GM18907 (cell line): ENCODE results near the gene ICA1.
"Not testable (repeated sequence)": the region's sequence is repeated elsewhere in the genome, so short reads cannot be mapped to it uniquely, and the experiment has no call there.

Source experiments
- ATAC-seq: cut with Tn5 transposase; IDR thresholded peaks from one replicate; pipeline ENCODE4 v1.9.1; 2021; ENCODE audit warnings: mild to moderate bottlenecking, moderate library complexity; ENCODE audit not compliant: unreplicated experiment

Gene ICA1

DNA sequence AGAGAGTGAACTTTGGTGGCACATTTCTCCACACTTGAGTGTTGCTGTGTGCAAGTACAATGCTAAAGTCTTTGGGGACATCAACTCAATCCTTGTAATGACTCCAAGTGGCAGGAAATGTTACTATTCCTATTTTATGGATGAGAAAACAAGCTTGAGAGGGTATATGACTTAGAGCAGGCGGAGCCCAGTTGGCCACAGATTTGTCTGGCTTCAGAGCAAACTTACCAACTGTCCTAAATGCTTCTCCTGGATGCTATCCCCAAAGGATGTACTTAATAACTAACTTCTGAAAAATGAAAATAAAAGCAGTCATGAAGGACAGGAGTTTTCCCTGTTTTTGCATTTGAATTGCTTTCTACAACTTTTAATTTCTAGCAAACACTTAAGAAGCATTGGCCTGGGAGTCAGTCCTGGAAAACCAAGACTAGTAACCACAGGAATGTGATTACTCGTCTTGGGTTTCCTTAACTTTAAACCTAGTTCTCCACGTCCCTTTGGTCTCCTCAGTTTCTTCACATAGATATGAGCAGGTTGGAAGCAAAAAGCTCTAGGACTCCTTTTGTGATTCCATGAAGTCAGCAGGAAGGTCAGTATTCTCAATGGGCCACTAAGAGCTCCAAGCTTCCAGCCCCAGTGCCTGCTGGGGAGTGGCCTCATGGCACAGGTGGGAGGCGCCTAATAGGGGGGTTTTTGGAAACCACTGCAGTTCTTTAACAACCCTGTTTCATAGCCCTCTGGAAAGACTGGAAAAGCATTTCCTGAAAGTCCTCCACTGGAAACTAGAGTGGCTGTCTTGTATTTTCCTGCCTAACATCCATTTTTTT lies 152.6 kb downstream of the ICA1 start:
- ATAC-seq = no peak

- ATAC-seq = no peak
Measured at GRCh38 chr7:8105449-8106095, 156.4 kb downstream of the ICA1 start.

DNA sequence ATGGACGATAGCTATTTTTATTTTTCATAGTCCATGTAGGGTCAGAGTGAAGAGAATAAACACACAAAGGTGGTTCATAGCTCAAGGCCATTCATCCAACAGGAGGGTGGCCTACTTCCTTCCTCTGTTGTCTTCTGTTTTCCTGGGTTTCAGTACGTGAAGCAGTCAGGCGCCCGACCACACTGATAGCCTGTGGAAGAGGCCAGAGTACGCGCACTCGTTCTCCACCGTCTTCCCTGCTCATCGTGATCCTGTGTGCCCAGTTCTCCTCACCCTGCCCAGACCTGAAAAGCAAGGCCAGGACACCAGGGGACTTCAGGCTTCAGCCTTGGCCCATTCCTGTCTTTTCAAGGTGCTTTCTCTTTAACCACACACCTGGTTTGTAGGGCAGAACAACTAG lies 158.7 kb downstream of the ICA1 start:
- ATAC-seq = no peak

DNA sequence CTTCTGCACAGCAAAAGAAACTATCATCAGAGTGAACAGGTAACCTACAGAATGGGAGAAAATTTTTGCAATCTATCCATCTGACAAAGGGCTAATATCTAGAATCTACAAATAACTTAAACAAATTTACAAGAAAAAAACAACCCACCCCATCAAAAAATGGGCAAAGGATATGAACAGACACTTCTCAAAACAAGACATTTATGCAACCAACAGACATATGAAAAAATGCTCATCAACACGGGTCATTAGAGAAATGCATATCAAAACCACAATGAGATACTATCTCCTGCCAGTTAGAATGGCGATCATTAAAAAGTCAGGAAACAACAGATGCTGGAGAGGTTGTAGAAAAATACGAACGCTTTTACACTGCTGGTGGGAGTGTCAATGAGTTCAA lies 160.7 kb downstream of the ICA1 start:
- ATAC-seq = not testable (repeated sequence)

- no peak for ATAC-seq
Measured at GRCh38 chr7:8094164-8095140, 167.5 kb downstream of the ICA1 start.

- no peak for ATAC-seq
Measured at GRCh38 chr7:8092140-8092539, 169.8 kb downstream of the ICA1 start.

GRCh38 chr7:8089036-8089780 lies 172.8 kb downstream of the ICA1 start:
- no peak for ATAC-seq

DNA sequence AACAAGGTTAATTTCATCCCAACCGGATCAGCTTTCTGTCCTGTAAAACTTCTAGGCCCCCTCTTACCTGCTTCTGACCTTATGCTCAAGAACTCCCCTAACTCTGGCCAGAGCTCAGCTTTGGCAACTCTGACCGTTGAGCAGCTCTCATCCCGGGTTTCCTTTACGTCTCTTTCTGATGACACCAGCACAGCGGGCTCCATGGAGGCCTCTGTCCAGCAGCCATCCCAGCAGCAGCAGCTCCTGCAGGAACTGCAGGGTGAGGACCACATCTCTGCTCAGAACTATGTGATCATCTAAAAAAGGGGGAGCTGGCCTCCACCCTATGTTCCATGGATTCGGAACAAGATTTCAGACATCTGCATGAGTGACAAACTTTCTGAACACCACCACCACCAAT lies 175.7 kb downstream of the ICA1 start:
- no peak for ATAC-seq

DNA sequence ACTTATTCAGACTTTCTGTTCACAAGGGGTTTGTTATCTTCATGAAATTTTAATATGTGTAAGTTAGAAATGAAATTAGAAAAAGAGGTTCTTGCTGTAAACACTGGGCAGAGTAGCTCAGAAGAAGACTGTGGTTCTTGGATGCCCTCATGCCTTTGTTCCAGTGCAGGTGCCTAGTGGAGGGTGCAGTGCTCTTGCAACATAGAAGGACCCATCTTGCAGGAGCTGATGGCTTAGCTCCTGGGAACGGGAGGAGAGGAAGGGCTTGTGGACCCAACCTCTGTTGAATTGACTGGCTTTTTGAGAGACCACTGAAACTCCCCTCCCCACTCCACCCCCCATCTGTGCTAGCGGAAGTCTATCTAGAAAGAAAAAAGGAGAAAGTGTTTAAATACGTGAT lies 176.5 kb downstream of the ICA1 start:
- no peak for ATAC-seq

DNA sequence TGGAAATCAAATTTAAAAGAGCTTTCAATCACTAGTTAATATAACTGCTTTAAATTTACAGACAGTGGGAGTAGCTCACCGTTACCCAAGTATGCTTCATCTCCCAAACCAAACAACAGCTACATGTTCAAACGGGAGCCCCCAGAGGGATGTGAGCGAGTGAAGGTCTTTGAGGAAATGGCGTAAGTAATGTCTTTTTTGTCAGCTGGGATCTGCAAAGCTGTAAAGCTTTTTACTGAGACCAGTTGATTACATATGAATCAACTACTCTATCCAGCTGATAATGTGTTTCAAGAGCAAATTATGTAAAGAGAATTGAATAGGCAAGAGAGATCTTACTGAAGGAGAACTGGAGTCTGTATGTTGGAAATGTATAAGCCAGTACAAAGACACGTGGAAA lies 177.1 kb downstream of the ICA1 start:
- no peak for ATAC-seq

- ATAC-seq = no peak
Measured at GRCh38 chr7:8082762-8083161, 179.2 kb downstream of the ICA1 start.

- ATAC-seq = no peak
Measured at GRCh38 chr7:8078418-8078817, 183.5 kb downstream of the ICA1 start.

GRCh38 chr7:8070451-8071180 lies 191.4 kb downstream of the ICA1 start:
- no peak for ATAC-seq

DNA sequence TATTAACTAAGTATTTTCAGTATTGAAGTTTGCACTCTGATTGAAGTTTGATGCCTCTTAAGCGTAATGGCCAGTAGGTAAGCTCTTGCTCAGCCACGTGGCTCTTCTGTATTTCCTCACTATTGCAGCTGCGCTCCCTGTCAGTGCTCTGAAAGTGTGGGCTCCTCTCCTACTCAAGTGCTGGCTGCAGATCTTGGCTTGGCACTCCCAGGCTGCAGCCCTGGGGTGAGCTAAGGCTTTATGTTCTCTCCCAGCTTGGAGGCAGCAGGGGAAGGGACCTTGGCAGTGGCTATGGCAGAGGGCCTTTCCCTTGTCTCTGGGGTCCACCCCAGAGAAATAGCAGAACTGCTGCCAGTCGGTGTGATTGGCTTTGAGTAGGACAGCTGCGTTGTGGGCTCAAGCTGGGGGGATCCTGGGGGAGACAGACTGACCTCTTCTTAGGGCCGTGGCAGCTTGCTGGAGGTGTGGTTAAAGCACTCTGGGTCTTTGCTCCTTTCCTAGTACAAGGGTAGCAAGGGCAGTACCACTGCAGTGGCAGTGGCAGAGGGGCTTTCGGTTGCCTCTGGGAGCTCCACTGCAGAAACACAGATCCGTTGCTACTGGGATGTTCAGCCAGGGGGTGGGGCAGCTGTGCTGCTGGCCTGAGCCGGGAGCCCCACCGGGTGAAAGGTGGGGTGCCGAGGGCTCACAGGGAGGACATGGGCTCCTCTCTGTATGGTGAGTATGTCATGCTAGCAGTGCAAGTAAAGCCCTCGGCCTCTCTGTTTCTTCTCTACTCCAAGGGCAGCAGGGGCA lies 192.9 kb downstream of the ICA1 start:
- no peak for ATAC-seq

DNA sequence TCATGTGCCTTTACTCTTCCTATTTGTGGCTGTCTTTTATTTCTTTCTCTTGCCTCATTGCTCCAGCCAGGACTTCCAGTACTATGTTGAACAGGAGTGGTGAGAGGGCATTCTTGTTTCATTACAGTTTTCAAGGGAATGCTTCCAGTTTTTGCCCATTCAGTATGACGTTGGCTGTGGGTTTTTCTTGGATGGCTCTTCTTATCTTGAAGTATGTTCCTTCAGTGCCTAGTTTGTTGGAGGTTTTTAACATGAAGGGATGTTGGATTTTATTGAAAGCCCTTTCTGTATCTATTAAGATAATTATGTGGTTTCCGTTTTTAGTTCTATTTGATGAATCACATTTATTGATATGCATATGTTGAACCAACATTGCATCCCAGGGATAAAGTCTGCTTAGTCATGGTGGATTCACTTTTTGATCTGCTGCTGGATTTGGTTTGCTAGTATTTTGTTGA lies 196.6 kb downstream of the ICA1 start:
- ATAC-seq = no peak

DNA sequence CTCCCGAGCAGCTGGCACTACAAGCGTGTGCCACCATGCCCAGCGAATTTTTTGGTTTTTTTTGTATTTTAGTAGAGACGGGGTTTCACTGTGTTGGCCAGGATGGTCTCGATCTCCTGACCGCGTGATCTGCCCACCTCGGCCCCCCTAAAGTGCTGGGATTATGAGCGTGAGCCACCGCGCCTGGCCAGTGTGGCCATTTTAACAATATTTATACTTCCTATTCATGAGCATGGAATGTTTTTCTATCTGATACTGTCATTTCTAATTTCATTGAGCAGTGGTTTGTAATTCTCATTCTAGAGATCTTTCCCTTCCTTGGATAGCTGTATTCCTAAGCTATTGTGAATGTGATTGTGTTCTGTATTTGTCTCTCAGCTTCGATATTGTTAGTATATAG lies 197.1 kb downstream of the ICA1 start:
- ATAC-seq = no peak

GRCh38 chr7:8063706-8064297 lies 198.2 kb downstream of the ICA1 start:
- ATAC-seq = no peak

DNA sequence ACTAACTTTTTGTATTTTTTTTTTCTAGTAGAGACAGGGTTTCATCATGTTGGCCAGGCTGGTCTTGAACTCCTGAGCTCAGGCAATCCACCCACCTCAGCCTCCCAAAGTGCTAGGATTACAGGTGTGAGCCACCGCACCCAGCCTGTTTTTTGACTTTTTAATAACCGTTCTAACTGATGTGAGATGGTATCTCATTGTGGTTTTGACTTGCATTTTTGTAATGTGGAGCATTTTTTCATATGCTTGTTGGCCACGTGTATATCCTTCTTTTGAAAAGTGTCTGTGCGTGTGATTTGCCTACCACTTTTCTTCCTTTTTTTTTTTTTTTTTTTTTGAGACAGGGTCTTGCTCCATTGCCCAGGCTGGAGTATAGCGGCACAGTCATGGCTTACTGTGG lies 198.7 kb downstream of the ICA1 start:
- ATAC-seq = not testable (repeated sequence)
